ENCODE data around the gene CCDC178.

DNA sequence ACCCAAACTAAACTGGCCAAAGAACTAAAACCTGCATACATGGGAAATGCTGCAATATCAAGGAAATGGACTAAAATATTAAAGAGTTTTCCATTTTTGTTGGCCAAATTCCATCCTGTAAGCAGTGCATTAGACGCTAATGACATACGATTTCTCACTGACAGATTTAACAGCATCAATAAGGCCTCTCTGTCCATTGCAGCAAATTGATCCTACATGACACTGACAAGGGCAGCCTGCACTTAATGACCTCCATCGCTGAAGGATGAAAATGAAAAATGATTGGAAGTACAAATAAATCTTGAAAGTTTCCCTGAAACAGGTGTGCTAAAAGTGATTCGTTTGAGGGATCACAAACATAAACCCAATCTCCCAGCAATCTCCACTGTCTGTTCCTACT lies 350.1 kb downstream of the CCDC178 start:
- TF ChIP-seq, protein P1, sequence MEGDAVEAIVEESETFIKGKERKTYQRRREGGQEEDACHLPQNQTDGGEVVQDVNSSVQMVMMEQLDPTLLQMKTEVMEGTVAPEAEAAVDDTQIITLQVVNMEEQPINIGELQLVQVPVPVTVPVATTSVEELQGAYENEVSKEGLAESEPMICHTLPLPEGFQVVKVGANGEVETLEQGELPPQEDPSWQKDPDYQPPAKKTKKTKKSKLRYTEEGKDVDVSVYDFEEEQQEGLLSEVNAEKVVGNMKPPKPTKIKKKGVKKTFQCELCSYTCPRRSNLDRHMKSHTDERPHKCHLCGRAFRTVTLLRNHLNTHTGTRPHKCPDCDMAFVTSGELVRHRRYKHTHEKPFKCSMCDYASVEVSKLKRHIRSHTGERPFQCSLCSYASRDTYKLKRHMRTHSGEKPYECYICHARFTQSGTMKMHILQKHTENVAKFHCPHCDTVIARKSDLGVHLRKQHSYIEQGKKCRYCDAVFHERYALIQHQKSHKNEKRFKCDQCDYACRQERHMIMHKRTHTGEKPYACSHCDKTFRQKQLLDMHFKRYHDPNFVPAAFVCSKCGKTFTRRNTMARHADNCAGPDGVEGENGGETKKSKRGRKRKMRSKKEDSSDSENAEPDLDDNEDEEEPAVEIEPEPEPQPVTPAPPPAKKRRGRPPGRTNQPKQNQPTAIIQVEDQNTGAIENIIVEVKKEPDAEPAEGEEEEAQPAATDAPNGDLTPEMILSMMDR (IDR thresholded peaks at IDR 0.05) = no peak
- no peak for TF ChIP-seq EP300 (IDR thresholded peaks at IDR 0.05)
- no peak for TF ChIP-seq POLR2A (IDR thresholded peaks at IDR 0.05)
